HG02571 (cell line): ENCODE data around the gene USP36.
"Not testable (repeated sequence)": the region's sequence is repeated elsewhere in the genome, so short reads cannot be mapped to it uniquely, and the experiment has no call there.

ENCODE experiments used
- ATAC-seq: cut with Tn5 transposase; IDR thresholded peaks from one replicate; pipeline ENCODE4 v1.9.1; 2021; ENCODE audit warnings: mild to moderate bottlenecking, moderate library complexity; ENCODE audit not compliant: unreplicated experiment

The USP36 gene

GRCh38 chr17:78840780-78841611 is at the start of gene USP36:
USP36 (minus strand) TSS chr17:78840814; CDS start chr17:78836363, 4,451 bp downstream.
- ATAC-seq: peak; percentile 88

- not testable (repeated sequence) for ATAC-seq
These were observed 49.5 kb upstream of the USP36 start for GRCh38 chr17:78890096-78890495.

DNA sequence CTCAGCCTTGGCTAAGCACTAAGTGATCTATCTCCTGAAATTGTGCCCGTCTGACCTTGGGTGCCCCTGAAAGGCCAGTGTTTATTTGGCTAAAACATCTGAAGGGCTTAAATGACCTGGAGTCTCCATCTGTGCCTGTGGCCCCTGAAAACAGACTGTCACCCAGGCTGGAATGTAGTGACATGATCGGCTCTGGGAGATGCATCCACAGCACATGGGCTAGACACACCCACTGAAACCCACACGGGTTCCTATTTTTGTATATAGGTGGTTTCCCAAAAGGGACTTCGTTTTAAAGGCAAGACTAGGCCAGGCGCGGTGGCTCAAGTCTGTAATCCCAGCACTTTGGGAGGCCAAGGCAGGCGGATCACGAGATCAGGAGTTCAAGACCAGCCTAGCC is 48.9 kb upstream of the USP36 start:
- no peak for ATAC-seq

DNA sequence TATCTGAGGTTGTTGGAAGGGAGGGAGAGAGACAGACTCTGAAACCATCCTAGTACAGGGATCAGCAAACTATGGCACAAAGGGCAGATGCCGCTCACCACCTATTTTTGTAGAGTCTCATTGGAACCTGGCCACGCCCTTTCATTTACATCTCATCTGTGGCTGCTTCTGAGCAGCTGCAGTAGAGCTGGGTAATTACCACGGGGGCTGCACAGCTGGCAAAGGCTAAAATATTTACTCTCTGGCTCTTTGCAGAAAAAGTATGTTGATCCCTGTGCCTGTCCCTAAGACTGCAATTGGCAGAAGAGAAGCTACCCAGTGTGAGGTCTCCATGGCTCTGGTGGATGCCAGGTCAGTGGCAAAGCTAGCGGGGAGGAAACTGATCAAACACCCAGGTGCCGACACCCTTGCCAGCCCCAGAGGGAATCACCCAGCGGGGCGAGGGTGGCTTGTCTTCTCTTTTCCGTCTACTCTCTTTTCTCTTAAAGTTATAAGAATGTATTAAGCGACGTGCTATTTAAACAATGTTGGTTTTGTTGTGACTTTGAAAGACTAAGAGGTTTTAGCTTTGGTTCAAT is 48.4 kb upstream of the USP36 start:
- ATAC-seq: no peak

GRCh38 chr17:78886954-78887353 is 46.3 kb upstream of the USP36 start:
- ATAC-seq: no peak

DNA sequence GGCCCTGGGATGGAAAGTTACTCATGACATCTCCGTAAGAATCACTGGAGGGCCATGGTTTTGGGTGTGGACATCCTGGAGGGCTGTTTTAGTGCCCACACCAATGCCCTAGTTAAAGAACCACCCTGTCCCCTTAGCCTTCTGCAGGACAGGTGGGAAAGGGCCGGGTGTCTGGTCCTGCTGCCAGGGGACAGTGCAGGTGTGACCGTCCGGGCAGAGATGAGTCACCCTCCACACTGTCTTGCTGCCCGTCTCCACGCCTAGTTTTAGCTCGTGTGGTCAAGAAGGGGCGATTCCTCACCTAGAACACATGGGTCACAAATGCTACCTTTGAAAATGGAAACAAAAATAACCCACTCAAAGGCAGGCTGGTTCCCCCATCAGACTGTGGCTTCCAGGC is 45.3 kb upstream of the USP36 start:
- ATAC-seq: no peak

DNA sequence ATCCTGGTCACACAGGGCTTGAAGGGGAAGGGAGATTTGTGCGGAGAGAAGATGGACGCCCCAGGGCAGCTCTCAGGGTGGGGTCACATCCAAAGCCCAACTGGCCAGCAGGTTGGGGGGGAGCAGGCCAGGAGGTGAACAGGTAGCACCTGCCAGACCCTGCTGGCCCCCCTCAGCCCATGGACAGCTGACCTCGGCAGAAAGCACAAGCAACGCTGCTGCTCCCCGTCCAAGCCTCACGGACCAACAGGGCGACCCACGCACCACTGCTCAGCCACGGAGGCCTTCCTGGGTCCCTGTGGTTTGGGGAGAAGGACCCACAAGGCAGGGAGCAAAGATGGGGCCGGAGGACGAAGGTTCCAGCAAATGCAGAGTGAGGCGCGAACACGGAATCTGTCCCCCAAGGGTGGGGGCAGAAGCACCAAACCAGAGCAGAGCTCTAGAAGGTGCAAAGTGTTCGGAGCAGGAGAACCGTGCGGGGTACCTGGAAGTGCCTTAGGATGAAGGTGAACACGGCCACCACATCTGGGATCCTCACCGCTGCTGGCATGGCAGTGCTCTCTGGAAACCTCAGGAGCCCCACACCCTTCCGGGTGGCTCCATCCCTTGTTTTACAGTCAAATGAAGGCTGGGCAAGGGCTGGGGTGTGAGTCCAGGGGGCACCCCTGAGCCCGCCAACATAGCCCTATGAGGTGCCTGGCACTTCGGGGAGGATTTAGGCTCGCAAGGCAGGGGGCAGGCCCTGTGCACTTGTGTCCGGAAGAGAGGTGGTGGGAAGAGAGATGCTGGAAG is 44.5 kb upstream of the USP36 start:
- no peak for ATAC-seq

- no peak for ATAC-seq
These were observed 43.7 kb upstream of the USP36 start for GRCh38 chr17:78884148-78884825.

- ATAC-seq: no peak
These were observed 43.0 kb upstream of the USP36 start for GRCh38 chr17:78883533-78884131.

DNA sequence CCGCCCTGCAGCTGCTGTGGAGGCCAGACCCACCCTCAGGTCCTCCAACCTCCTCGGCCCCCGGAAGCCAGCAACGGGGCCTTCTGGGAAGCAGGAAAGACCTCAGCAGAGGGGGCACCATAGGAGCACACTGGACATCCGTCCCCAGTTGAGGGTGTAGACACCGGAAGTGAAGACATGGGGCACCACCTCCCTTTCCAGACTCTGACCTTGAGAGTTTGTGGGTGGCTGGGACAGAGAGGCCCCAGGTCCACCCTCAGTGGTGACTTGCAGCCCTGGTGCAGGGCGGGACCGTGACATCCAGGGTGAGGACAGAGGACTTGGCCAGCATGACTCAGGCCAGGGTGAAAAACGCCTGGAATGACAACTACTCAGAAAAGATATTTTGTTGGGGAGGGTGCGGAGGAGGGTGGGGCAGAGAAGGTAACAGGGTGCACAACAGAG is 42.5 kb upstream of the USP36 start:
- no peak for ATAC-seq

GRCh38 chr17:78882540-78883088 is 42.0 kb upstream of the USP36 start:
- no peak for ATAC-seq

GRCh38 chr17:78879635-78880186 is 39.1 kb upstream of the USP36 start:
- no peak for ATAC-seq

GRCh38 chr17:78878871-78879527 is 38.4 kb upstream of the USP36 start:
- ATAC-seq: no peak

- no peak for ATAC-seq
These were observed 37.6 kb upstream of the USP36 start for GRCh38 chr17:78878261-78878660.

DNA sequence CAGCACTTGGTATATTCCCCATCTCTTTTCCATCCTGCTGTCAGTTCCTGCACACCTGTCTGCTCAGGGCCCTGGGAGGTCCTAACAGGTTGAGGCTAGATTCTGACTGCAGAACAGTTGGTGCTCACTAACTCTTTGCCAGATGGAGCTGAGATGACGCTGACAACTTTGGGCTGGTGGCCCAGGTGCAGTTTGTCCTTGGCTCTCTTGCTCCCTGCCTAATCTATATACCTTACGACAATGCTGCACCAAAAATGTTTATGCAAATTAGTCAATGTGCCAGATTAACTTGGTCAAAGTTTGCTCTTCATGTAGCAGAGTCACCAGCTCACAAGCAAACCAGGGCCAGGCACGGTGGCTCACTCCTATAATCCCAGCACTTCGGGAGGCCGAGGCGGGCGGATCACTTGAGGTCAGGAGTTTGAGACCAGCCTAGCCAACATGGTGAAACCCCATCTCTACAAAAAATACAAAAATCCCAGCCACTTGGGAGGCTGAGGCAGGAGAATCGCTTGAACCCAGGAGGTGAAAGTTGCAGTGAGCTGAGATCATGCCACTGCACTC is 36.4 kb upstream of the USP36 start:
- not testable (repeated sequence) for ATAC-seq

GRCh38 chr17:78876094-78876597 is 35.5 kb upstream of the USP36 start:
- ATAC-seq: no peak

DNA sequence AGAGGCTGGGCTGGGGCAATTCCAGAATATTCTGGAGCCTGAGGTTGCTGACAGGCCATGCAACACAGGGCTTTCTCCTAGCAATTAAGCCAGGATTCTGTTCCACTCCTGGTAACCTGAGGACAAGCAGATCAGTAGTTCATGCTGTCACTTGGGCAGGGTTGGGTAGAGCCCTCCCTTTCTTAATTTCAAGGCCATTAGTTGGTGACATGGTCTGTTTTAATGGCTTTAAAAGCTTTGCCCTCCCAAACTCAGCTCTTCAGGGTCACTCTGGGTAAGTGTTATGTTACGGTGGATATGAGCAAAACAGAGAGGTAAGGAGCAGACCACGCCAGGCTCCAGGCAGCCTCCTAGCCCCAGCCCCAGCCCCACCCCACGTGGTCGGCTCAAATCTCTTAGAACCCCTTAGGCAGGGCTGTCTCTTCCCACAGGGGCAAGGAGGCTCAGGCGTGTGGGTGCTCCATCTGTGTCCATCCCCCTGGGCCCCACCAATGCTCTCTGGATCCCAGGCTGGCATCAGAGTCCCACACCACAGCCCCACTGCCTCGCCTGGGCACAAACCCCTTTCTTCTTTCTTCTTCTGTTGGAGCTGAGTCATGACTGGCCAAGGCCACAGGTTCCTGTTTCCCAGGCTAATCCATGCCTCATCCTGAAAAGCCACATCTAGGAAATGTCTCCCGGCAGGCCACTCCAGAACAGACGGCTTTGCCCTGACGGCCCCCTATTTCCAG is 34.9 kb upstream of the USP36 start:
- ATAC-seq: no peak
